ENCODE data around the gene ARHGAP9. TPM values are rescaled to one million over a fixed set of nuclear protein-coding genes. Genes with fewer than 3 reads are reported as not detected.

The ARHGAP9 gene
- total and polyA plus RNA-seq, 2 experiments from 2014 or later, result 2.3 TPM; not detected in 1

DNA sequence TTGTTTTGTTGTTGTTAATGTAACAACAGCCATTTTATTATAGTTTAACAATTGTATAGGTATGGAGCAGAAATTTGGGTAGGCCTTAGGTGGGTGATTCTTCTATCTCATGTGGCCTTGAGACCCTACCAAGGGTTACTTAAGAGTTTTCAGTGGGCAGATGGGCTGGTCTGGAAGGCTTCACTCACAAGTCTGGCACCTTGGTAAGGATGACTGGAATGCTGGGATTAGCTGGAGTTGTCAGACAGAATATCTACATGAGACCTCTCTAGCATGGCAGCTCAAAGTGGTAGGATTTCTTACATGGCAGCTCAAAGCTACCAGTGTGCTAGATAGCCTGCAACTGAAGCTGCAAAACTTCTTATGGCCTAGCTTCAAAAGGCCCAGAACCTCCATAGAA is 6.0 kb upstream of the ARHGAP9 start:
- peaks cover 5% of the 10 kb centered on the region for H3K36me3 ChIP-seq
- no peaks in the 10 kb centered on the region for H3K9me3 ChIP-seq (ENCODE audit: low read depth)
- H3K27me3 ChIP-seq, result peaks cover 1% of the 10 kb centered on the region
- no peak overlapping the region for H3K4me3 ChIP-seq
- H3K4me1 ChIP-seq (ENCODE audit: low read depth), result peaks cover 6% of the 10 kb centered on the region
- no peak for DNase-seq (ENCODE audit: low read depth in 1 of 2, low spot score in 1 of 2)
- H3K27ac ChIP-seq, result peak overlapping the region; percentile 31
- TF ChIP-seq, protein P1, sequence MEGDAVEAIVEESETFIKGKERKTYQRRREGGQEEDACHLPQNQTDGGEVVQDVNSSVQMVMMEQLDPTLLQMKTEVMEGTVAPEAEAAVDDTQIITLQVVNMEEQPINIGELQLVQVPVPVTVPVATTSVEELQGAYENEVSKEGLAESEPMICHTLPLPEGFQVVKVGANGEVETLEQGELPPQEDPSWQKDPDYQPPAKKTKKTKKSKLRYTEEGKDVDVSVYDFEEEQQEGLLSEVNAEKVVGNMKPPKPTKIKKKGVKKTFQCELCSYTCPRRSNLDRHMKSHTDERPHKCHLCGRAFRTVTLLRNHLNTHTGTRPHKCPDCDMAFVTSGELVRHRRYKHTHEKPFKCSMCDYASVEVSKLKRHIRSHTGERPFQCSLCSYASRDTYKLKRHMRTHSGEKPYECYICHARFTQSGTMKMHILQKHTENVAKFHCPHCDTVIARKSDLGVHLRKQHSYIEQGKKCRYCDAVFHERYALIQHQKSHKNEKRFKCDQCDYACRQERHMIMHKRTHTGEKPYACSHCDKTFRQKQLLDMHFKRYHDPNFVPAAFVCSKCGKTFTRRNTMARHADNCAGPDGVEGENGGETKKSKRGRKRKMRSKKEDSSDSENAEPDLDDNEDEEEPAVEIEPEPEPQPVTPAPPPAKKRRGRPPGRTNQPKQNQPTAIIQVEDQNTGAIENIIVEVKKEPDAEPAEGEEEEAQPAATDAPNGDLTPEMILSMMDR (IDR thresholded peaks at IDR 0.05; ENCODE audit: low read depth, low read length), result no peak

DNA sequence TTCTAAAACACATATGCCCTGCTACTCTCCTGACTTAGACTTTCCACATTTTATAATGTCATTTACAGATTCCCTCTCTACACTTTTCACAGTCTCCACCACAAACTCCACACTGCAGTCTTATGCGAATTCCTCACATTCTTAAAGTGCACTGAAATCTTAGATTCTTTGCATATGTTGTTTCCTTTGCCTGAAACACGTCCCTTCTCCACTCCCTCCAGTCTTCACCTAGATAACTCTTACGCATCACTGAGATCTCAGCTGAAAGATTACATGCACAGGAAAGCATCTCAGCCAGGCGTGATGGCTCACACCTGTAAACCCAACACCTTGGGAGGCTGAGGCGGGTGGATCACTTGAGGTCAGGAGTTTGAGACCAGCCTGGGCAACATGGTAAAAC is 3.8 kb upstream of the ARHGAP9 start:
- no peaks in the 10 kb centered on the region for H3K36me3 ChIP-seq
- no peaks in the 10 kb centered on the region for H3K9me3 ChIP-seq (ENCODE audit: low read depth)
- TF ChIP-seq, protein P1 (IDR thresholded peaks at IDR 0.05; ENCODE audit: low read depth, low read length), result no peak
- peaks cover under 1% of the 10 kb centered on the region for H3K4me1 ChIP-seq (ENCODE audit: low read depth)
- H3K4me3 ChIP-seq, result no peak overlapping the region
- H3K27me3 ChIP-seq, result peaks cover 13% of the 10 kb centered on the region
- no peak overlapping the region for H3K27ac ChIP-seq
- peak in 1 of 2 donors; percentile 66 for DNase-seq (ENCODE audit: low read depth in 1 of 2, low spot score in 1 of 2)

DNA sequence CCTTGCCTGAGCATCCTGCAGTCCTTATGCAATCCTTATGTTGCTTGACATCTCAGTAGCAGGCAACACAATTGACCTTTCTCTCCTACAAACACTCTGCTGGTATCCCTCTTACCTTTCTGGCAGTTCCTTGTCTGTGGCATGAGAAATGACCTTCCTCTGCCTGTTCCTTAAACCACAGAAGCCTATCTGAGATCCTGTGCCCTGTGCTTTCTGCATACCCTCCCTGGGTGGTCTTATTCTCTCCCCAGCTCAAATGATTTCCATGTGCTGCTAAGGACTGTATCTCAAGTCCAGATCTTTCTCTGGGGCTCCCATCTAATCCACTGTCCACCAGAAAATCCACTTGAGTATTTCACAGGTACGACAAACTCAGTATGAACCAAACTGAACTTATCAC is 2.0 kb upstream of the ARHGAP9 start:
- Histone ChIP-seq H3K27ac (no peak overlapping the region), H3K9me3 (ENCODE audit: low read depth) (no peaks in the 10 kb centered on the region), H3K4me1 (ENCODE audit: low read depth) (no peaks in the 10 kb centered on the region), H3K4me3 (no peak overlapping the region), H3K36me3 (no peaks in the 10 kb centered on the region), H3K27me3 (peaks cover 31% of the 10 kb centered on the region)
- TF ChIP-seq, protein P1 (IDR thresholded peaks at IDR 0.05; ENCODE audit: low read depth, low read length), result no peak
- no peak for DNase-seq (ENCODE audit: low read depth in 1 of 2, low spot score in 1 of 2)

DNA sequence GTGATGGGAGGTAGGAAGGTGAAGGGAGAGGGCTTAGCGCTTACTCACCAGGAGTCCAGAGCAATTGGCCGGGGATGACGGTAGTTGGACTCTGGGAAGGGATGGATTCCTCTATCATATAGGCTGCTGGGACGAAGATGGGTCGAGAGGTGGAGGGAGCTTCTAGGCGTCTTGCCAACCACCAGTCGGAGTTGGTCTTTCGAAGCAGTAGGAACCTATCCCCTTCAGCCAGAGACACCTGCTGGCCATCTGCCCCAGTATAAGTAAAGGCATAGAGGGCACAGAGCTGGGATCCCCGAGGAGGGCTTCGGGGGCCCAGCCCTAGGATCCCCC is 657 bp downstream of the ARHGAP9 start:
- H3K27me3 ChIP-seq, result peaks cover 58% of the 10 kb centered on the region
- DNase-seq (ENCODE audit: low read depth in 1 of 2, low spot score in 1 of 2), result no peak
- H3K36me3 ChIP-seq, result no peaks in the 10 kb centered on the region
- H3K4me3 ChIP-seq, result no peak overlapping the region
- TF ChIP-seq, protein P1 (IDR thresholded peaks at IDR 0.05; ENCODE audit: low read depth, low read length), result no peak
- H3K27ac ChIP-seq, result no peak overlapping the region
- H3K9me3 ChIP-seq (ENCODE audit: low read depth), result no peaks in the 10 kb centered on the region
- H3K4me1 ChIP-seq (ENCODE audit: low read depth), result no peaks in the 10 kb centered on the region

DNA sequence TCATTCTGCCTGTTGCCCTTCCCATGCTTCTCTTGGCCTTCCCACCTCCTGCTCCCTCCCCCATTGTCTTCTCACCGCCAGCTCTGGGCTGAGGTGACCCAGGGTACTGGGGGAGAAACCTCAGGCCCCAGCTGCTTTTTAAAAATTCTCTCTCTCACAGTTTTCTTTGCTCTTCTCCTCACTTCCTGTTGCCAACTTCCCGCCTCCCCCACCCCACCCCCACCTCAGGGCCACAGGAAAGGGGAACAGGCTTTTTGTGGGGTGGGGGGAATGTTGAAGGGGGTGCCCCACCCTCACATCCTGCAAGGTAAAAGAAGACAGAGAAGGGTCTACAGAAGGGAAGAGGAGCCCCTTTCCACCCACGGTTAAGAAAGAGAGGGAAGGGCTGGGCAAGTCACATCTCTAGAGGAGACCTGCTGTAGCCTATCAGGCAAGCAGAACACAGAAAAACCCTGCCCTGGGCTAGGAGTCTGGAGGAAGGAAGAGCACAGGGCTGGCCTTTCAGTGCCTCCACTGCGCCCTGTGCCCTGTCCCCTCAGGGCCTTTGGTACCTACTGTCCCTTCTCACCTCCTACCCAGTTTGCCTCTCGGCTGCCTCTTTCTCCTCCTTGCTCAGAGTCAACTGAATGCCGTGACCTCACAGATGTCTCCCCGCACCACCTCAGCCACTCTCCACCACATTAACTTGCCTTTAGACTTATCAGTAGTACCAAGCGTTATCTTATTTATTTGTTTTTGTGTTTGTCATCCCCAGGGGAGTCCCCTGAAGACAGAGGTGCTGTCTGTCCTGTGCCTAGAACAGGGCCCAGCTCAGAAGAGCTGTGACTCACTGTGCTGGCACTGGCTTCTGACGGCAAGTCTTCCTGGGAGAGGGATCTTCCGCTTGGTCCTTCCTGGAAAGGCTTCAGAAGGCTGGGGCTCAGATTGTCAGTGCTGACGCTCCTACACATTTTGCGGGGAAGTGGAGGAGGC is 1.7 kb downstream of the ARHGAP9 start:
- Histone ChIP-seq H3K9me3 (ENCODE audit: low read depth) (no peaks in the 10 kb centered on the region), H3K27me3 (peaks cover 68% of the 10 kb centered on the region), H3K27ac (no peak overlapping the region), H3K36me3 (no peaks in the 10 kb centered on the region), H3K4me3 (no peak overlapping the region), H3K4me1 (ENCODE audit: low read depth) (no peaks in the 10 kb centered on the region)
- TF ChIP-seq, protein P1 (IDR thresholded peaks at IDR 0.05; ENCODE audit: low read depth, low read length), result no peak
- peak in 1 of 2 donors; percentile 83 for DNase-seq (ENCODE audit: low read depth in 1 of 2, low spot score in 1 of 2)

All from cardiac muscle cell (in vitro differentiated cells and primary cell).